ENCODE results near the gene IDI2.

GRCh38 chr10:969473-970150, 56.0 kb downstream of the IDI2 start:
- TF ChIP-seq ELF1 (IDR thresholded peaks at IDR 0.05; ENCODE audit: borderline replicate concordance, low read depth) (no peak), EZH2 (IDR thresholded peaks at IDR 0.05) (no peak), REST (IDR thresholded peaks at IDR 0.05; ENCODE audit: low read depth) (no peak), EGR1 (IDR thresholded peaks at IDR 0.05; ENCODE audit: low read depth) (no peak), SIN3A (IDR thresholded peaks at IDR 0.05; ENCODE audit: low read depth) (no peak), CEBPB (IDR thresholded peaks at IDR 0.05; ENCODE audit: low read depth) (no peak), SP1 (IDR thresholded peaks at IDR 0.05; ENCODE audit: low read depth) (no peak)
- TF ChIP-seq, protein P1, sequence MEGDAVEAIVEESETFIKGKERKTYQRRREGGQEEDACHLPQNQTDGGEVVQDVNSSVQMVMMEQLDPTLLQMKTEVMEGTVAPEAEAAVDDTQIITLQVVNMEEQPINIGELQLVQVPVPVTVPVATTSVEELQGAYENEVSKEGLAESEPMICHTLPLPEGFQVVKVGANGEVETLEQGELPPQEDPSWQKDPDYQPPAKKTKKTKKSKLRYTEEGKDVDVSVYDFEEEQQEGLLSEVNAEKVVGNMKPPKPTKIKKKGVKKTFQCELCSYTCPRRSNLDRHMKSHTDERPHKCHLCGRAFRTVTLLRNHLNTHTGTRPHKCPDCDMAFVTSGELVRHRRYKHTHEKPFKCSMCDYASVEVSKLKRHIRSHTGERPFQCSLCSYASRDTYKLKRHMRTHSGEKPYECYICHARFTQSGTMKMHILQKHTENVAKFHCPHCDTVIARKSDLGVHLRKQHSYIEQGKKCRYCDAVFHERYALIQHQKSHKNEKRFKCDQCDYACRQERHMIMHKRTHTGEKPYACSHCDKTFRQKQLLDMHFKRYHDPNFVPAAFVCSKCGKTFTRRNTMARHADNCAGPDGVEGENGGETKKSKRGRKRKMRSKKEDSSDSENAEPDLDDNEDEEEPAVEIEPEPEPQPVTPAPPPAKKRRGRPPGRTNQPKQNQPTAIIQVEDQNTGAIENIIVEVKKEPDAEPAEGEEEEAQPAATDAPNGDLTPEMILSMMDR (IDR thresholded peaks at IDR 0.05 in 2 of 3, conservative IDR thresholded peaks at IDR 0.05 in 1 of 3; ENCODE audit: borderline replicate concordance in 1 of 3, insufficient read depth in 1 of 3, low read depth in 2 of 3, low read length in 2 of 3) = no peak
- TF ChIP-seq, protein P2, sequence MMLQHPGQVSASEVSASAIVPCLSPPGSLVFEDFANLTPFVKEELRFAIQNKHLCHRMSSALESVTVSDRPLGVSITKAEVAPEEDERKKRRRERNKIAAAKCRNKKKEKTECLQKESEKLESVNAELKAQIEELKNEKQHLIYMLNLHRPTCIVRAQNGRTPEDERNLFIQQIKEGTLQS (IDR thresholded peaks at IDR 0.05) = no peak
